GM18502 (cell line): ENCODE data around the gene BRF1.
"Not testable (repeated sequence)": the region's sequence is repeated elsewhere in the genome, so short reads cannot be mapped to it uniquely, and the experiment has no call there.

Experiments
- ATAC-seq: cut with Tn5 transposase; IDR thresholded peaks from one replicate; pipeline ENCODE4 v1.9.1; 2021; ENCODE audit warnings: mild to moderate bottlenecking; ENCODE audit not compliant: unreplicated experiment, poor library complexity

The BRF1 gene

GRCh38 chr14:105297311-105297710, 3.5 kb downstream of the BRF1 start:
- ATAC-seq = not testable (repeated sequence)

DNA sequence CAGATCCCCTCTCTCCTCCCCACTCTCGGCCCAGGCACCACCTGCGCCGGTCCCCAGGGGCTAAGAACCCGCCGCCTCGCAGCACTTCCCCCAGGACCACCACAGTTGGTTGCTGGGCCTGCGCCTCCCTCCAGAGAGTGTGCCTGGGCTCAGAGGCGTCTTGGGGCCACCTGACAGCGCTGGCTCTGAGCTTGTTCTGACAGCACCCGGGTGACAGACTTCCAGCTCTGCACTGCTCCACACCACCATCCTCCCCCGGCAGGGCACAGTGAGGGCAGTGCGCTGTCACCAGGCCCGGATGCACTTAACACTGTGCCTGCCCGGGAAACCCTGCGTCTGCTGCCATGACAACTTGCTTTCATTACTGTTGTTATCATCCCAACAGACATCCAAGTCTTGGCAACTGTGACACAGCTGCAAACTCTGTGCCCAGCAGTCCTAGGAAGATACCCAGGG, 6.6 kb downstream of the BRF1 start:
- peak; percentile 69 for ATAC-seq

DNA sequence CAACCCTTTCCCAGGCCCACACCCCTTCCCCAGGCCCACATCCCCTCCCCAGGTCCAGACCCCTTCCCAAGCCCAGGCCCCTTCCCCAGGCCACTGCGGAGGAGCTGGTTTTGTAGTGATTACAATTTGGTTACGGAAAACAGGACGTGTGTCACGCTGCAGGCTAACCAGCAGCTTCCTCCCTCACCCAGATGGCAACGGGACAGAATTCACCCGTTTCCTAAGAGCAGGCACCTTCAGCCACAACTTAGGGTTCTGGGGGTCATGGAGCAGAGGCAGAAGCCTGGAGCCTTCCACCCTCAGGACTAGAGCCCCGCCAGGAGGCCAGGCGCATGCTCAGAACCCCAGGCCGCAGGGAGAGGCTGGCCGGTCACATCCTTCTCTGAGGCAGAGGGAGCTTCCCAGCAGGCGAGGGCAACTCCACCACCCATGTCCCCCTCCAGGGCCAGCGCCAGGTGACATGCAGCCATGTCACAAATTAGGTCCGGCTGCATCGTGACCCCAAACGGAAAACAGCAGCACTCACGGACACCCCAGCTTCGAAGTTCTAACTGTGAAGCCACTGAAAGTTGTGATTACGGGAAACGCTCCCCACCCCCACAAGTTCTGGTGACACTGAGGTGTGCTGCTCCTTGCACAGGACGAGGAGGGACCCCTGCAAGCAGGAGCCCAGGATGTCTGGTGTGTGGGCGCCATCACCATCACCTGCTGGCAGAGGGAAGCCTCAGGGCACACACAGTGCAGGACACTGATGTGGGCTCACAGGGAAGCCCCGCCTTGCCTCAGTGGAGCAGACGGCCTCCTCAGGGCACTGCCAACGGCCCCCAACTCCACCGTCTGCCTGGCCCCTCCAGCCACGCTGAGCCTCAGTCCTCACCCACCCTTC, 7.7 kb downstream of the BRF1 start:
- no peak for ATAC-seq

DNA sequence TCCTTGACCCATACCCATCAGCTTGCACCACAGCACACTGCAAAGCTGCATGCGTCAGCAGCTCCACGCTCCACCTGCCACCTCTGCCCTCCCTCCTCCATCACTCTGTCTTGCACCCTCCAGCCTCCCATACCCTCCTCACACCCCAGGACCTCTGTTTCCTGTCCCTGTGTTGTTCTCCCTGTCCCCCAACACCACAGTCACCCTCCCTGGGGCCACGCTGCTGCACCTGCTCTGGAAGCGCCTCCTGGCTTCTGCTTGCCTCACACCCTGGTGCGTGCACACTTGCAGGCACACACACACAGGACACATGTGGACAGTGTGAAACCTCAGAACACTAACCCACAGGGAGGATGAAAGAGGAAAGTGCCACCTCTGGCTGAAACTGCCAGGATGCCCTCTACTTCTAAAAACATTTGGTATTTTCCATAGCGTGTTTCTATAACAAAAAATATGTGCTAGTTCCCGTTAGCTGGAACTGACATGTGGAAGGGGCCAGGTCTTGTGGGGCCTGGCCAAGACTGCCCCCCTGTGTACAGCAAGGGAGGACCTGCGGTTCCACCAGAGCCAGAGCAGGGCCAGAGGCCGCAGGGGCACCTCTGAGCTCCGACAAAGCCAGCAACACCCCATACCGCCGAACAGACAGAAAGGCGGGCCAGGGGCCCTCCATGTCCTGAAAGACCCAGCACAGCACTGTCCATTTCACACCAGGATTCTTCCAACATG, 10.0 kb downstream of the BRF1 start:
- no peak for ATAC-seq

GRCh38 chr14:105288936-105289335, 11.9 kb downstream of the BRF1 start:
- ATAC-seq = not testable (repeated sequence)

GRCh38 chr14:105287249-105288102, 13.3 kb downstream of the BRF1 start:
- no peak for ATAC-seq

GRCh38 chr14:105286759-105287144, 14.0 kb downstream of the BRF1 start:
- no peak for ATAC-seq

DNA sequence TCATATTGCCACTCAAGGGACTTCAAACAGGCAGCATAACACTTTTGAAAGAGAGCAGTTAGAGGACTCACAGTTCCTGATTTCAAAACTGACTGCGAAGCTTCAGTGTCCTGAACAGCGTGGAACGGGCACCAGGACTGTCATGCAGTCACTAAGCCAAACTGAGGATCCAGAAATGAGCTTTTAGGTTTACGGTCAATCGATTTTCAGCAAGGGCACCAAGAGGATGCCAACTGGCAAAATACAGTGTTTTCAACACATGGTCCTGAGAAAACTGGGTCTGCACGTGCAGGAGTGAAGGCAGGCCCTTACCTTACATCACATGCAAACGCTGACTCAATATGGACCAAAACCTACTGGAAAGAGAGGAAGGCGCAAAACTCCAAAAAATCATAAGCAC, 15.6 kb downstream of the BRF1 start:
- ATAC-seq = no peak

- ATAC-seq = no peak
These were observed 16.9 kb downstream of the BRF1 start for GRCh38 chr14:105283899-105284298.

GRCh38 chr14:105283028-105283427, 17.8 kb downstream of the BRF1 start:
- ATAC-seq = no peak

- no peak for ATAC-seq
These were observed 18.6 kb downstream of the BRF1 start for GRCh38 chr14:105282098-105282725.

DNA sequence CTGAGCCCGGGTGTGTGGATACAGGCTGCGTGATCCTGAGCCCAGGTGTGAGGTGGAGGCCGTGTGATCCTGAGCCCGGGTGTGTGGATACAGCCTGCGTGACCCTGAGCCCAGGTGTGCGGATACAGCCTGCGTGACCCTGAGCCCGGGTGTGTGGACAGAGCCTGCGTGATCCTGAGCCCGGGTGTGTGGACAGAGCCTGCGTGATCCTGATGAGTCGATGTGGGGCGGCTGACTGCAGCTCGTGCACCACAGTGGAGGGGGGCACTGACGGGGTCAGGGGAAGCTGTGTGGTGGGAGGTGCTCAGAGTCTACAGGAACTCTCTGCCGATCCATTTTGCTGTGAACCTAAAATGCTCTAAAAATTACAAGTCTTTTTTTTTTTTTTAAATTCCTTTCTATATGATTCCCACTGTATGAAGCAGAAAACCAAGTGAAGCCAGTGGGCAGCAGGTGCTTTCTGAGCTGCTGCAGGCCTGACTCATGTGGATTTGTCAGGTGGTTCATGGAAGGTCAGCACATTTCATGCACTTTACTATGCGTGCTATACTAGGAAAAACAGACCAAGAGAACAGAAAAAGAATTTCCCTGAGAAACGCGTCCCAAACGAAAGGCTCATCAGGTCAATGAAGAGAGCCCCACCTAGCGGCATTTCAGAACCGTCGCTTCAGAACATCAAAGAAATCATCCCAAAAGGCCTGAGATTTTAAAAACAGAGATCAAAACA, 19.3 kb downstream of the BRF1 start:
- no peak for ATAC-seq

DNA sequence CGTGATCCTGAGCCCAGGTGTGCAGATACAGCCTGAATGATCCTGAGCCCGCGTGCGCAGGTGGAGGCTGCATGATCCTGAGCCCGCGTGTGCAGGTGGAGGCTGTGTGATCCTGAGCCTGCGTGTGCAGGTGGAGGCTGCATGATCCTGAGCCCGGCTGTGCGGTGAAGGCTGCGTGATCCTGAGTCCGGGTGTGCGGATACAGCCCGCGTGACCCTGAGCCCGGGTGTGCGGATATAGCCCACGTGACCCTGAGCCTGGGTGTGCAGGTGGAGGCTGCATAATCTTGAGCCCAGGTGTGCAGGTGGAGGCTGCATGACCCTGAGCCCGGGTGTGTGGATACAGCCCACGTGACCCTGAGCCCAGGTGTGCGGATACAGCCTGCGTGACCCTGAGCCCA, 20.3 kb downstream of the BRF1 start:
- no peak for ATAC-seq

- ATAC-seq = no peak
These were observed 21.0 kb downstream of the BRF1 start for GRCh38 chr14:105279642-105280361.

GRCh38 chr14:105277448-105277847, 23.4 kb downstream of the BRF1 start:
- not testable (repeated sequence) for ATAC-seq

- no peak for ATAC-seq
These were observed 25.4 kb downstream of the BRF1 start for GRCh38 chr14:105275267-105275946.

DNA sequence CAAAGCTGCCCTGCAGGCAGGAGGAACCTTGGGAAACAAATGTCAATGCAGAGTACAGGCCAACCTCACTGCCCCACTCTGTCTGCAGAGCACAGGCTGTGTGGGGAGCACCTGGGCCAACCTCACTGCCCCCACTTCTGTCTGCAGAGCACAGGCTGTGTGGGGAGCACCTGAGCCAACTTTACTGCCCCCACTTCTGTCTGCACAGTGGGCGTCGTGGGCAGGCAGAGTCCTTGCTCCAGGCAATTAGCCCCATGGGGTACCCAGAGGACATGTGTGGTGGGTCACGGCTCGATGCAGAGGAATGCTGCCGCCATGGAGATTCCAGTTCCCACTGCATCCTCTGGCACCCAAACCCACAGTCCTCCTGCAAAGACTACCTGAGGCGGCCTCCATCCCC, 26.2 kb downstream of the BRF1 start:
- ATAC-seq = no peak

- ATAC-seq = no peak
These were observed 27.7 kb downstream of the BRF1 start for GRCh38 chr14:105273062-105273461.
